ENCODE measurements around the gene RRP12. TPM values are rescaled to one million over a fixed set of nuclear protein-coding genes. Genes with fewer than 3 reads are reported as not detected.
A peak's percentile ranks its signal among the peaks of the same experiment; 100 is the strongest.
"Not testable (repeated sequence)": the region's sequence is repeated elsewhere in the genome, so short reads cannot be mapped to it uniquely, and the experiment has no call there.

Gene RRP12
- total RNA-seq, 1 donor from 2014 or later, result 69.8 TPM

GRCh38 chr10:97358781-97359180 lies 42.4 kb downstream of the RRP12 start:
- Mint-ChIP-seq H3K27ac (no peak overlapping the region), H3K9me3 (no peaks in the 10 kb centered on the region), H3K4me1 (ENCODE audit: low read depth) (peaks cover 4% of the 10 kb centered on the region), H3K4me3 (ENCODE audit: low read depth) (no peak overlapping the region), H3K36me3 (ENCODE audit: low read depth) (peaks cover 38% of the 10 kb centered on the region), H3K27me3 (ENCODE audit: low read depth) (no peaks in the 10 kb centered on the region)
- intact Hi-C loops (cut with micrococcal nuclease), result no loop called here
- no peak for DNase-seq (ENCODE audit: low spot score)

GRCh38 chr10:97358349-97358748 lies 42.8 kb downstream of the RRP12 start:
- Mint-ChIP-seq H3K4me3 (ENCODE audit: low read depth) (no peak overlapping the region), H3K4me1 (ENCODE audit: low read depth) (peaks cover 4% of the 10 kb centered on the region), H3K9me3 (no peaks in the 10 kb centered on the region), H3K27ac (no peak overlapping the region), H3K36me3 (ENCODE audit: low read depth) (peaks cover 34% of the 10 kb centered on the region), H3K27me3 (ENCODE audit: low read depth) (no peaks in the 10 kb centered on the region)
- no peak for DNase-seq (ENCODE audit: low spot score)
- intact Hi-C loops (cut with micrococcal nuclease), result no loop called here

- no peaks in the 10 kb centered on the region for H3K9me3 Mint-ChIP-seq
- no peak for DNase-seq (ENCODE audit: low spot score)
- no peak overlapping the region for H3K4me3 Mint-ChIP-seq (ENCODE audit: low read depth)
- H3K4me1 Mint-ChIP-seq (ENCODE audit: low read depth), result peaks cover 4% of the 10 kb centered on the region
- intact Hi-C loops (cut with micrococcal nuclease), result no loop called here
- H3K27ac Mint-ChIP-seq, result no peak overlapping the region
- peaks cover 28% of the 10 kb centered on the region for H3K36me3 Mint-ChIP-seq (ENCODE audit: low read depth)
- H3K27me3 Mint-ChIP-seq (ENCODE audit: low read depth), result no peaks in the 10 kb centered on the region
Measured at GRCh38 chr10:97356918-97357317, 44.2 kb downstream of the RRP12 start.

GRCh38 chr10:97356318-97356914 lies 44.7 kb downstream of the RRP12 start:
- Mint-ChIP-seq H3K4me3 (ENCODE audit: low read depth) (no peak overlapping the region), H3K36me3 (ENCODE audit: low read depth) (peaks cover 31% of the 10 kb centered on the region), H3K4me1 (ENCODE audit: low read depth) (peaks cover 4% of the 10 kb centered on the region), H3K27me3 (ENCODE audit: low read depth) (no peaks in the 10 kb centered on the region), H3K27ac (no peak overlapping the region), H3K9me3 (no peaks in the 10 kb centered on the region)
- intact Hi-C loops (cut with micrococcal nuclease), result no loop called here
- no peak for DNase-seq (ENCODE audit: low spot score)

- Mint-ChIP-seq H3K4me1 (ENCODE audit: low read depth) (peaks cover 4% of the 10 kb centered on the region), H3K36me3 (ENCODE audit: low read depth) (peaks cover 31% of the 10 kb centered on the region), H3K27ac (no peak overlapping the region), H3K4me3 (ENCODE audit: low read depth) (no peak overlapping the region), H3K9me3 (no peaks in the 10 kb centered on the region), H3K27me3 (ENCODE audit: low read depth) (no peaks in the 10 kb centered on the region)
- intact Hi-C loops (cut with micrococcal nuclease), result no loop called here
- DNase-seq (ENCODE audit: low spot score), result no peak
Measured at GRCh38 chr10:97355571-97355975, 45.6 kb downstream of the RRP12 start.

- H3K36me3 Mint-ChIP-seq (ENCODE audit: low read depth), result peaks cover 26% of the 10 kb centered on the region
- peaks cover 4% of the 10 kb centered on the region for H3K4me1 Mint-ChIP-seq (ENCODE audit: low read depth)
- no peak for DNase-seq (ENCODE audit: low spot score)
- H3K9me3 Mint-ChIP-seq, result no peaks in the 10 kb centered on the region
- no peak overlapping the region for H3K27ac Mint-ChIP-seq
- no peak overlapping the region for H3K4me3 Mint-ChIP-seq (ENCODE audit: low read depth)
- no peaks in the 10 kb centered on the region for H3K27me3 Mint-ChIP-seq (ENCODE audit: low read depth)
- intact Hi-C loops (cut with micrococcal nuclease), result no loop called here
Measured at GRCh38 chr10:97353945-97354344, 47.2 kb downstream of the RRP12 start.

GRCh38 chr10:97349752-97350513 lies 51.2 kb downstream of the RRP12 start:
- Mint-ChIP-seq H3K27ac (no peak overlapping the region), H3K4me1 (ENCODE audit: low read depth) (no peaks in the 10 kb centered on the region), H3K27me3 (ENCODE audit: low read depth) (no peaks in the 10 kb centered on the region), H3K4me3 (ENCODE audit: low read depth) (no peak overlapping the region), H3K9me3 (no peaks in the 10 kb centered on the region), H3K36me3 (ENCODE audit: low read depth) (peaks cover 8% of the 10 kb centered on the region)
- intact Hi-C loops (cut with micrococcal nuclease), result no loop called here
- no peak for DNase-seq (ENCODE audit: low spot score)

- no peaks in the 10 kb centered on the region for H3K4me1 Mint-ChIP-seq (ENCODE audit: low read depth)
- H3K9me3 Mint-ChIP-seq, result no peaks in the 10 kb centered on the region
- H3K27me3 Mint-ChIP-seq (ENCODE audit: low read depth), result peaks cover 2% of the 10 kb centered on the region
- peaks cover 8% of the 10 kb centered on the region for H3K36me3 Mint-ChIP-seq (ENCODE audit: low read depth)
- DNase-seq (ENCODE audit: low spot score), result no peak
- intact Hi-C loops (cut with micrococcal nuclease), result no loop called here
- H3K4me3 Mint-ChIP-seq (ENCODE audit: low read depth), result no peak overlapping the region
- no peak overlapping the region for H3K27ac Mint-ChIP-seq
Measured at GRCh38 chr10:97347317-97347716, 53.8 kb downstream of the RRP12 start.

GRCh38 chr10:97343664-97344063 lies 57.5 kb downstream of the RRP12 start:
- H3K4me1 Mint-ChIP-seq (ENCODE audit: low read depth); H3K27ac Mint-ChIP-seq; H3K36me3 Mint-ChIP-seq (ENCODE audit: low read depth); DNase-seq (ENCODE audit: low spot score); H3K9me3 Mint-ChIP-seq; H3K27me3 Mint-ChIP-seq (ENCODE audit: low read depth); H3K4me3 Mint-ChIP-seq (ENCODE audit: low read depth); intact Hi-C loops (cut with micrococcal nuclease): not testable (repeated sequence)

GRCh38 chr10:97341416-97341815 lies 59.7 kb downstream of the RRP12 start:
- Mint-ChIP-seq H3K9me3 (no peaks in the 10 kb centered on the region), H3K36me3 (ENCODE audit: low read depth) (no peaks in the 10 kb centered on the region), H3K27me3 (ENCODE audit: low read depth) (peaks cover 19% of the 10 kb centered on the region), H3K4me3 (ENCODE audit: low read depth) (no peak overlapping the region), H3K27ac (no peak overlapping the region), H3K4me1 (ENCODE audit: low read depth) (no peaks in the 10 kb centered on the region)
- no peak for DNase-seq (ENCODE audit: low spot score)
- intact Hi-C loops (cut with micrococcal nuclease), result no loop called here

GRCh38 chr10:97338041-97338440 lies 63.1 kb downstream of the RRP12 start:
- Mint-ChIP-seq H3K9me3 (no peaks in the 10 kb centered on the region), H3K27me3 (ENCODE audit: low read depth) (peaks cover 23% of the 10 kb centered on the region), H3K4me3 (ENCODE audit: low read depth) (no peak overlapping the region), H3K36me3 (ENCODE audit: low read depth) (peaks cover 6% of the 10 kb centered on the region), H3K27ac (no peak overlapping the region), H3K4me1 (ENCODE audit: low read depth) (peaks cover 6% of the 10 kb centered on the region)
- DNase-seq (ENCODE audit: low spot score), result no peak
- intact Hi-C loops (cut with micrococcal nuclease), result no loop called here

GRCh38 chr10:97336942-97337831 lies 64.0 kb downstream of the RRP12 start:
- H3K36me3 Mint-ChIP-seq (ENCODE audit: low read depth), result peaks cover 11% of the 10 kb centered on the region
- intact Hi-C loops (cut with micrococcal nuclease), result no loop called here
- H3K4me3 Mint-ChIP-seq (ENCODE audit: low read depth), result no peak overlapping the region
- H3K27ac Mint-ChIP-seq, result no peak overlapping the region
- no peak for DNase-seq (ENCODE audit: low spot score)
- peaks cover 23% of the 10 kb centered on the region for H3K27me3 Mint-ChIP-seq (ENCODE audit: low read depth)
- H3K4me1 Mint-ChIP-seq (ENCODE audit: low read depth), result peaks cover 14% of the 10 kb centered on the region
- H3K9me3 Mint-ChIP-seq, result no peaks in the 10 kb centered on the region

GRCh38 chr10:97336446-97336845 lies 64.7 kb downstream of the RRP12 start:
- intact Hi-C loops (cut with micrococcal nuclease), result no loop called here
- Mint-ChIP-seq H3K9me3 (no peaks in the 10 kb centered on the region), H3K36me3 (ENCODE audit: low read depth) (peaks cover 12% of the 10 kb centered on the region), H3K27ac (no peak overlapping the region), H3K4me3 (ENCODE audit: low read depth) (peak overlapping the region; percentile 8), H3K4me1 (ENCODE audit: low read depth) (peaks cover 17% of the 10 kb centered on the region), H3K27me3 (ENCODE audit: low read depth) (peaks cover 23% of the 10 kb centered on the region)
- no peak for DNase-seq (ENCODE audit: low spot score)
